Osteoblast (primary cell): Measurements from ENCODE around the gene VPS25. TPM values are rescaled to one million over a fixed set of nuclear protein-coding genes. Genes with fewer than 3 reads are reported as not detected.
A peak's percentile ranks its signal among the peaks of the same experiment; 100 is the strongest.

Experiments used
- DNase-seq: peaks from one replicate; pipeline ENCODE4 v3.0.0; 2011; ENCODE audit warnings: low spot score, mixed read lengths; ENCODE audit not compliant: insufficient read length; ENCODE audit errors: missing footprints
- H2AFZ ChIP-seq: 2 replicates; pipeline ENCODE4 v1.6.0; 2011; ENCODE audit warnings: mild to moderate bottlenecking, low read length
- H3K27ac ChIP-seq: 2 replicates; pipeline ENCODE4 v1.5.1; 2011; ENCODE audit warnings: mild to moderate bottlenecking, low read depth, low read length, moderate library complexity
- H3K27me3 ChIP-seq: 2 replicates; pipeline ENCODE4 v1.6.0; 2012; ENCODE audit warnings: mild to moderate bottlenecking, control low read depth, inconsistent platforms, low read length, moderate library complexity; ENCODE audit not compliant: insufficient read depth
- H3K36me3 ChIP-seq: 2 replicates; pipeline ENCODE4 v1.5.1; 2011; ENCODE audit warnings: mild to moderate bottlenecking, low read length, control low read depth, moderate library complexity; ENCODE audit not compliant: insufficient read depth
- H3K4me1 ChIP-seq: 2 replicates; pipeline ENCODE4 v1.5.1; 2011; ENCODE audit warnings: mild to moderate bottlenecking, low read length, control low read depth, moderate library complexity; ENCODE audit not compliant: insufficient read depth
- H3K4me2 ChIP-seq: 2 replicates; pipeline ENCODE4 v1.6.0; 2011; ENCODE audit warnings: mild to moderate bottlenecking, low read length; ENCODE audit not compliant: insufficient read depth
- H3K4me3 ChIP-seq: fragments of 200-600 bp; sonication (generic); 3 replicates; pipeline ENCODE4 v1.5.1; 2012; ENCODE audit warnings: mild to moderate bottlenecking, low read length, inconsistent platforms; ENCODE audit not compliant: insufficient read depth
- H3K79me2 ChIP-seq: 2 replicates; pipeline ENCODE4 v1.6.0; 2012; ENCODE audit warnings: mild to moderate bottlenecking, low read length, control low read depth, inconsistent platforms; ENCODE audit not compliant: insufficient read depth
- H3K9me3 ChIP-seq: 2 replicates; pipeline ENCODE4 v1.5.1; 2011; ENCODE audit warnings: low read depth, low read length, control low read depth
- H4K20me1 ChIP-seq: 2 replicates; pipeline ENCODE4 v1.6.0; 2012; ENCODE audit warnings: mild to moderate bottlenecking, low read length, control low read depth; ENCODE audit not compliant: insufficient read depth
- CTCF ChIP-seq: IDR thresholded peaks from 2 replicates; pipeline ENCODE4 v1.5.1; 2011; ENCODE audit warnings: mild to moderate bottlenecking, low read depth, low read length, moderate library complexity; ENCODE audit errors: extremely low read depth
- total RNA-seq: library from RNA; depleted of rRNA; stranded (reverse); fragments of >200 nt; gene quantifications from 2 replicates; pipeline ENCODE4 v1.2.3, GENCODE V29; 2012

VPS25 gene
- total RNA-seq, 1 donor, result 46.7 TPM

GRCh38 chr17:42754782-42755181 lies 18.5 kb upstream of the VPS25 start:
- no peak overlapping the region for H3K4me2 ChIP-seq
- no peaks in the 10 kb centered on the region for H4K20me1 ChIP-seq
- H2AFZ ChIP-seq, result no peak overlapping the region
- H3K27ac ChIP-seq, result no peak overlapping the region
- H3K4me1 ChIP-seq, result no peaks in the 10 kb centered on the region
- no peaks in the 10 kb centered on the region for H3K79me2 ChIP-seq
- H3K36me3 ChIP-seq, result no peaks in the 10 kb centered on the region
- H3K27me3 ChIP-seq, result peaks cover 26% of the 10 kb centered on the region
- no peak for TF ChIP-seq CTCF
- no peak overlapping the region for H3K4me3 ChIP-seq
- H3K9me3 ChIP-seq, result no peaks in the 10 kb centered on the region
- DNase-seq, result no peak

GRCh38 chr17:42759982-42760651 lies 13.1 kb upstream of the VPS25 start:
- H2AFZ ChIP-seq, result no peak overlapping the region
- no peaks in the 10 kb centered on the region for H3K4me1 ChIP-seq
- TF ChIP-seq CTCF, result no peak
- no peak overlapping the region for H3K4me3 ChIP-seq
- H3K9me3 ChIP-seq, result no peaks in the 10 kb centered on the region
- H3K27ac ChIP-seq, result no peak overlapping the region
- H3K36me3 ChIP-seq, result no peaks in the 10 kb centered on the region
- no peaks in the 10 kb centered on the region for H4K20me1 ChIP-seq
- no peaks in the 10 kb centered on the region for H3K79me2 ChIP-seq
- peak; percentile 36 for DNase-seq
- peaks cover 46% of the 10 kb centered on the region for H3K27me3 ChIP-seq
- peak overlapping the region; percentile 68 for H3K4me2 ChIP-seq

- Histone ChIP-seq H4K20me1 (no peaks in the 10 kb centered on the region), H3K9me3 (no peaks in the 10 kb centered on the region), H3K4me2 (peak within 1 kb of the TSS; percentile 68), H3K27ac (no peak within 1 kb of the TSS), H3K79me2 (no peaks in the 10 kb centered on the region), H3K27me3 (peaks cover 44% of the 10 kb centered on the region), H2AFZ (peak within 1 kb of the TSS; percentile 29), H3K4me1 (no peaks in the 10 kb centered on the region), H3K36me3 (no peaks in the 10 kb centered on the region), H3K4me3 (peak within 1 kb of the TSS; percentile 54)
- no peak for DNase-seq
- no peak for TF ChIP-seq CTCF
These were observed 12.3 kb upstream of the VPS25 start, which contains the start of gene RAMP2 for GRCh38 chr17:42760652-42761581. Gene RAMP2 (plus strand): TSS chr17:42761227. CDS start chr17:42761262, 35 bp downstream.

GRCh38 chr17:42761638-42762037 lies 11.6 kb upstream of the VPS25 start:
- H3K9me3 ChIP-seq, result no peaks in the 10 kb centered on the region
- TF ChIP-seq CTCF, result no peak
- H2AFZ ChIP-seq, result no peak overlapping the region
- H3K4me1 ChIP-seq, result no peaks in the 10 kb centered on the region
- H3K27ac ChIP-seq, result no peak overlapping the region
- H3K27me3 ChIP-seq, result peaks cover 44% of the 10 kb centered on the region
- H3K4me3 ChIP-seq, result peak overlapping the region; percentile 54
- no peaks in the 10 kb centered on the region for H3K36me3 ChIP-seq
- H4K20me1 ChIP-seq, result no peaks in the 10 kb centered on the region
- DNase-seq, result no peak
- peak overlapping the region; percentile 68 for H3K4me2 ChIP-seq
- no peaks in the 10 kb centered on the region for H3K79me2 ChIP-seq
